Cardiac septum (tissue), 1 donor: ENCODE results near the gene WDFY4. TPM values are rescaled to one million over a fixed set of nuclear protein-coding genes. Genes with fewer than 3 reads are reported as not detected.

Experiments used
- DNase-seq: peaks from one replicate; pipeline ENCODE4 v3.0.0-alpha.2; 2020; ENCODE audit warnings: low spot score
- intact Hi-C: fragments of 100-400 bp; cut with DNase I; formaldehyde crosslinking; loops from one replicate; pipeline ENCODE4 v1.14.0; 2022
- total RNA-seq: library from RNA; stranded (reverse); fragmentation: NEBNext Ultra II Directional; extraction: Animal tissue kit (Norgen Biotek cat#: 25700); gene quantifications from one replicate; pipeline ENCODE4 v1.2.1, GENCODE V29; 2021
- donor health status: DM: no; HTN: no; CAD: no.

Gene WDFY4
- total RNA-seq, 1 donor from 2014 or later, result 1.5 TPM

DNA sequence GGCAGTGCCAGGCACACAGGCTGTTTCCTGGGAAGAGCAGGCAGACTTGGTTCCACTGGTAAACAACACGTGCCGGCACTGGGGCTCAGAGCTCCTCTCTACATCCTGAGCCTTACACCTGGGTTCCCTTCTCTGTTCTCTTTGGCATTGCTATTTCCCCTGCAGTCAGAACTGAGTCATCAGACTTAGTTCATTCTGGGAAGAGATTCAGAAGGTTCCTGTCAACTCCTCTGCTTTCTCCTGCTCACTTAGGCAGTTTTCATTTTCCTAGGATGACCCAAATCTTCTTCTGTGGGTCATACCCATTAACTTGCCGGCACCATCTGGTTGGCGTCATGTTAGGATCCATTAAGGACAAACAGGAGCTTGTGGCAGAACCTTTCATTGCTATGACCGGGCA lies 288.4 kb downstream of the WDFY4 start:
- no peak for DNase-seq
- intact Hi-C loops, result no loop called here

DNA sequence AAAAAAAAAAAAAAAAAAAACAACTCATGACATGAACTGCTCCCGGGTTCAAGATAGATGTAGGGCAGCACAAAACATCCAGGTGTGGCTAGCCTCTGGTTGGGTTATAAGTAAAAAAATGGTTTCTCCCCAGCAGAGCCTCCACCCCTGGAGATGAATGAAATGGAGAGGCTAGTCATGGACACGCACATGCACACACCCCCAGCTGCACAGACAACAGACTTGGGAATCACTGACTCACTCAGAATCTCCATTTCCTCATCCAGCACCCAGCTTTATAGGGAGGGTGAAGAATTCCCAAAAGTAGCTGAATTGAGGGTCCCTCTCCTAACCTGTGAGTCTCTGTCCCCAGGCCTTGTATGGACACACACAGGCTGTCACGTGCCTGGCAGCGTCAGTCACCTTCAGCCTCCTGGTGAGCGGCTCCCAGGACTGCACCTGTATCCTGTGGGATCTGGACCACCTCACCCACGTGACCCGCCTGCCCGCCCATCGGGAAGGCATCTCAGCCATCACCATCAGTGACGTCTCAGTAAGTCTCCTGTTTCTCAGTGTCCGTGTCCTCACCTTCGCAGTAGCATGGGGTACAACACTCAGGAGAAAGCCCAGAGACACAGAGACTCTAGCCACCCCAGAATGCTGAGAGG lies 290.0 kb downstream of the WDFY4 start:
- DNase-seq, result no peak
- intact Hi-C loops, result loop anchor here (5.0 kb wide), 1 partner anchor 317 kb away; no protein-coding TSS in a partner anchor

DNA sequence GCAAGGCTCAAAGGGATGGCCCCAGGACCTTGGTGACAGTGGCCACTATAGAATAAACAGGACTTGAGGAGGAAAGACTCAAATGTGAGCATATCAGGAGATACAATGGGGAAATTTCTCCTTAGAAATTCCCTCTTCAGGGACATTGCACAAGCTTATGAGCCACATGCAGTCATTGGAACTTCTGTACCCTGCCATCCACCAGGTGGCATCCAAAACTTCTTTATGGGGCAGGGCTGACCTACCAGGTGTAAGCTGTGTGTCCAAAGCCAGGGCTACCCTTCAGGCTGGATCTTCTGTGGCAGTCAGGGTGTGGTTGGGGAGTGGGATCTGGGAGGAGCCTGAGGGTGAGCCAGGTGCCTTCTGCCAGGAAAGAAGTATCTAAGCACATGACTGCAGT lies 291.5 kb downstream of the WDFY4 start:
- intact Hi-C loops, result loop anchor here (5.0 kb wide), 1 partner anchor 319 kb away; no protein-coding TSS in a partner anchor
- no peak for DNase-seq

DNA sequence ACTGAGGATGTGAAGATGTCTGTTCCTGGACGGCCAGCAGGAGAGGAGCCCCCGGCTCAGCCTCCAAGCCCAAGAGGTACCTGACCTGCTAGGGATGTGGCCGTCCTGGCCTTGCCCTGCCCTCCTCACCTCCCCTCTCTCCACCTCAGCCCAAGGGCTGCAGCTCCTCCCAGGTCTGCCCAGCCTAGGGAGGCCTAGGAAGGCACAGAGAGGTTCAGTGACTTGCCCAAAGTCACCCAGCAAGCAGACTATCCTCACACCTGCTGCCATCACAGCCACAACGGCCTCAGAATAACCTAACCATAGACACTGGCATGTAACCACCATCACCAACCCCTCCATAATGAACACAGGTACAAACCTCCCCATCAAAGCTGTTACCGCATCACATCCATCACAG lies 293.6 kb downstream of the WDFY4 start:
- intact Hi-C loops, result loop anchor here (5.0 kb wide), 1 partner anchor 321 kb away; no protein-coding TSS in a partner anchor
- no peak for DNase-seq

DNA sequence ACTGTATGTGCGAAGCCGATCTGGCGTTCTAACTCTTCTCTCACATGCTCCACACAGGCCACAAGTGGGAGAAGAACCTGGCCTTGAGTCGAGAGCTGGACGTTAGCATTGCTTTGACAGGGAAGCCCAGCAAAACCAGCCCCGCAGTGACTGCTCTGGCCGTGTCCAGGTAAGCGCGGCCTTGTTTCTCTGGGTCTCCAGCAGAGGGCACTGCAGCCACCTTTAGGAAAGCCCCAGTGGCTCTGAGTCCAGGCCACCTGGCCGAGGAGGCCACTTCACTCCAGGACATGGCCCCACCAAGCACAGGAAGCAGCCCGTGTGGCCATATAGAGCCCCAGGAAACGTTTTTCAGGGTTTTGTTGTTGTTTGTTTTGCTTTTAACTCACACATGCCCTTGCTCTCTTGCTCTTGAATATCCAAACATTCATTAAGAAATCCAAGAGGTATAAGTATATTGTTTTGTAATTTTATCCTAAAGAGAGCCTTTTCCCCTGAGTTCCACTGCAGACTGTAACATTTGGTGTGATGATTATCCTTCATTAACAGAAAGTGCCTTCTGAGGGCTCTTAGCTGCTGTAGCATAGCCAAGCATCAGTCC lies 296.7 kb downstream of the WDFY4 start:
- DNase-seq, result peak; percentile 83
- intact Hi-C loops, result loop anchor here (2.0 to 5.0 kb wide), 2 partner anchors 179 to 536 kb away; no protein-coding TSS in a partner anchor

DNA sequence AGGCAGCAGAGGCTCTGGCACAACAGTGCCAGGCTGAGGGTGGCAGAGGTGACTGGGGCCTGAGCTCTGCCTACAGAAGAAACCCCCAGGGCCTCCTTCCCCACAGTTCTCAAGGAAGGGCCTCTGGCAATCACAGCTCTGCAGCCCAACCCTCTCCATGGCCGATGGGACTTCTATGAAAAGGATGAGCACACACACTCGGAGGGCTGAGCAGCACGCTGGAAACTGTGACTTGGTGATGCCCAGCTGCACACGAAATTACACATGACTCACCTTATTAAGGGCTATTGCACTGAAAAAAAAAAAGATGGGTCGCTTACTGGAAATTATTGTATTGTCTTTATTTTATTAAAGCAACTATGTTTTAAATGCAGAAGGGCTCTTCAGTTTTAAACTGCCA lies 297.9 kb downstream of the WDFY4 start:
- intact Hi-C loops, result loop anchor here (5.0 kb wide), 1 partner anchor 535 kb away; no protein-coding TSS in a partner anchor
- DNase-seq, result no peak

DNA sequence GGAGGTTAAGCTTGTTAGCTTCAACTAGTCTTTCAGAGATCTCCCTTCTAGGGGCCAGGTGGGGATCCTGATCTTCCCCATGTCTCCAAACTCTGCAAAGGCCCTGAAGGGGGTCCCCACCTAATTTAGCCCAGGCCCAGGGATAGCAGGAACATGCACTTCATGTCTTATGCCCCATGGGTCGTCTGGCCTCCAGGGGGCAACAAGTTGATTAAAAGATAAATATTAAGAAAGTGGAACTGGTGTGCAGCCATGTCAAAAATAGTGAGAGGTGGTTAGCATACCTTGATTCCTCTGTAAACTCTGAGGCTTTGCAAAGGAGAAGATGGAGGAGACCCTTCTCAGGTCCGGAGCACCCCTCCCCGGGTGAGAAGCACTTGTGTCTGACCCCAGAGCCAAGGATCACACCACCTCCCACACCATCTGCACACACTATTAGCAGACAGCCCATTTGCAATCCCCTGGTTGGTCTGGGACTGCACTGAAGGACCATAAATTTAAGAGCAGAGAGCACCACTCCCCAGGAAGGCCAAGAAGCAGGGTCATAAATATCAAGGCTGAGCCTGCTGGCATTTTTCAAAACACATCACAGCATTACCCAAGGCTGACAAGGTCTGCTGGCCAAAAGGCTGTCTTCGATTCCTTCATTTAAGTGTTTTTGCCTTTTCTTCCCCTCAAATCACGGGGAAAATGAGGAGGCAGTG lies 299.1 kb downstream of the WDFY4 start:
- intact Hi-C loops, result loop anchor here (5.0 kb wide), 1 partner anchor 534 kb away; no protein-coding TSS in a partner anchor
- DNase-seq, result no peak

DNA sequence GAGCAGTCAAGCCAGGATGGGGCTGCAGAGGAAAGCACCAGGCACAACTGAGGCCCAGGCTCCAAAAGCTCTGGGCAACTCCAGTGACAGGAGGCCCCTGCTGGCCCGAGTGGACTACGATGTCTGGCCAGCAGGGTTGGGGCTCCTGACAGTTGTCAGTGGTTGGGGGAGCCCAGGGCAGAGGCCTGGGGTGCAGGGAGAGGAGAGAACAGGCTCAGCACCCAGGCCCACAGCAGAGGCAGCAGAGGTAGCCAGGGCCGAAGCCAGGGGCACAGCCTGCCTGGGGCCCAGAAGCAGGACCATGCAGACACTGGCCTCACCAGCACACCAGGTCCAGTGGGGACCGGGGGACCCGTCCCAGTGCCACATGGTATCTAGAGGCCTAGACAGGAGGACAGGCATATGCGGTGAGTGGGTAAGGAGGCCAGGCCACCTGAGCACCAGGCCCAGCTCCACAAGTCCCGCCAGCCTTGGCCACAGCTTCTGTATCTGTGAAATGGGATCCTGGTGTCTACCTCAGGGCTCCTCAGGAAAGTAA lies 301.0 kb downstream of the WDFY4 start:
- intact Hi-C loops, result no loop called here
- no peak for DNase-seq

DNA sequence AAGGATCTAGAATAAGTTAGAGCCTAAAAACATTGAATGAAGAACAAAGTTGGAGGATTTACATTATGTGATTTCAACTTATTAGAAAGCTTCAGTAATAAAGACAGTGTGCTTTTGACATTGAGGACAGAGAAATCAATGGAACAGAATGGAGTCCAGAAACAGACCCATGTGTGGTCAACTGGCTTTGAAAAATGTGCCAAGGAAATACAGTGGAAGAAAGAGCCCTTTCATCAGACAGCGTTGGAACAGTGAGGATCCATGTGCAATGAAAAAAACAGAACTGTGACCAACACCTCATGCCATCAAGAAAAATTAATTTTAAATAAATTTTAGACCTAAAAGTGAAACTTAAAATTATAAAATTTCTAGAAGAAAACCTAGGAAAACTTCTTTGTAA lies 305.6 kb downstream of the WDFY4 start:
- no peak for DNase-seq
- intact Hi-C loops, result no loop called here

DNA sequence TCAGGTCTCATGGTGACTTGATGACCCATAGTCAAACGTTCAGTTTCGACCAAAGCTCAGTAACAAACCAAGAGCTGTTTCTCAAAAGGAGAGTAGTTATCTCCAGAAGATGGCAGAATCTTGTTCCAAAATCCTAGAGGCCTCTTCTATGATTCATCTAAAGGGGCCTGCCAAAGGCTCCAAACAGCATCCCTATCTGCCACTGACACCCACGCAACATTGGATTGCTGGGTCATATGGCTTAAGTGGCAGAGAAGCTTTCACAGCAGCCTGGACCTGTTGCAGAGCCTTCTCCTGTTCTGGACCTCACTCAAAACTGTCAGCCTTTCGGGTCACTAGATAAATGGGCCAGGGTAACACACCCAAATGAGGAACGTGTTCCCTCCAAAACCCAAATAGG lies 309.0 kb downstream of the WDFY4 start:
- DNase-seq, result no peak
- intact Hi-C loops, result no loop called here

DNA sequence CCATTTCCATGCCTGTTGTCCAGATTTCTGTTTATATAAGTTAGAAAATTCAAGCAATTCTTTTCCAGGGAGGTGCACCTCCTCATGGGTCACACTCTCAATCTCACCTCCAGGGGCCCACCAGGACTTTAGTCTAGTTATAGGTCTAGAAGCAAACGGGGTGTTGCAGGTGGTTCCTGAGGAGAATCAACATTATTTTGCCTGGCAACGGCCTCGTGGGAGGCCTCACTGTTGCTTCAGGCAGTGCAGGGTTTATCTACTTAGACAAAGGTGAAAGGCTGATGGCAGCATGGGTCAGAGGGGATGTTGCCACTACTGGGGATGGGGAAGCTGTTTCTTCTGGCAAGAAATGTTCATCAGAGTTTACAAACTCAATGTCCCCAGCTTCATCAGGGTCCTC lies 311.7 kb downstream of the WDFY4 start:
- intact Hi-C loops, result no loop called here
- DNase-seq, result no peak

DNA sequence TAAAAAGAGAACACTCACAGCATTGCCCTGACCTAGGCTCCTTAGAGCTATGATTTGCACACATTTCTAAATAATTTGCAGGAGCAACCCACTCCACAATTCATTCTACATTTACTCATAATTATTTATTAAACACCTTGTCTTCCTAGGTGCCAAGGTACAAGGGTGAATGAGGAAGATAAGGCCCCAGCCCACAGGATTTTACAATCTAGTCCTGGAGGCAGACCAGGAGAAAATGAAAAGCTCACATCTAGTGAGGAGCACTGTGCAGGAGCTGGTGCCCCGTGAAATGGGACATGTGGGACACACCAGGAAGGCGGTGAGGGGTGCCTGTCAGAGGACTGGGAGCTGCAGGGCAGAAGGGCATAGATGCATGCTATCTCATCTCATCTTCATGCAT lies 314.7 kb downstream of the WDFY4 start:
- intact Hi-C loops, result no loop called here
- DNase-seq, result no peak

DNA sequence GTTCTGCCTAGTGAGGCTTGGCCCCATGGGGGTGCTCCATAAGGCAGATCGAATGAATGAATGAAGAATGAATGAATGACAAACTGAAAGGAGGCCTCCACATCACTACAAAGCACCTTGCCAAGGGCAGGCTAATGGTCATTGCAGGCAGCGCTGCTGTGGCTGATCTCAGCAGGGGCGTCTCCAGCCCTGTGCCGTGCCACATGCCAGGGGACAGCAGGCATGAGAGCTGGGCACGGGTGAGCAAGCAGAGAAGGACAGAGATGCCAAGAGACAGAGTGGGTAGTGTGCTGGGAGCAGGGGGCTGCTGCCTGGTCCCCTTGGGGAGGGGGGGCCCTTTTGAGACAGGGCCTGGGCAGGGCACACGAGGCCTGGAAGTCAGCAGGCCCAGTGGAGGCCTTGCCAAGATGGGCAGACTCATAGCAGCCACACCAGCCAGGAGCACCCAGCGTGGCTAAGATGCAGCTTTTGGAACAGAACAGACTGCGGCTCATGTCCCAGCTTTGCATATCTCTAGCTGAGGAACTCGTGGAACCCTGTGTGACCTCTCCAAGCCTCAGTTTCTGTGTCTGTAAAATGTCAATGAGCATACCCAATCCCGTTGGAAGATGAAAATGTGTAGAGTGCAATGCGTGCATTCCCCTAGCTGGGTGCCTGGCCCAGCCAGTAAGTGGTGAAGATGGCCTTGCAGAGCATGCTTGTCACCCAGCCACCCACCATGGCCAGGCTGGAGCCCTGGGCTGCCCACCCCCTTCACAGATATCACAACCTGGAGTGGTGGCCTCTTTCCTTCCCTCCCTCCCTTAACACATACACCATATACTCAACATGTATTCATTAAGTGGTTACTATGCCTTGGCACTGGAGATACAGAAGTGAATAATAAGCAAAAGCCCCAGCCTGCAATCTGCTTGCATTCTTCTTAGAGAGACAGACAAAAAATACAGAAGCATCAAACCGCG lies 316.0 kb downstream of the WDFY4 start:
- no peak for DNase-seq
- intact Hi-C loops, result no loop called here

DNA sequence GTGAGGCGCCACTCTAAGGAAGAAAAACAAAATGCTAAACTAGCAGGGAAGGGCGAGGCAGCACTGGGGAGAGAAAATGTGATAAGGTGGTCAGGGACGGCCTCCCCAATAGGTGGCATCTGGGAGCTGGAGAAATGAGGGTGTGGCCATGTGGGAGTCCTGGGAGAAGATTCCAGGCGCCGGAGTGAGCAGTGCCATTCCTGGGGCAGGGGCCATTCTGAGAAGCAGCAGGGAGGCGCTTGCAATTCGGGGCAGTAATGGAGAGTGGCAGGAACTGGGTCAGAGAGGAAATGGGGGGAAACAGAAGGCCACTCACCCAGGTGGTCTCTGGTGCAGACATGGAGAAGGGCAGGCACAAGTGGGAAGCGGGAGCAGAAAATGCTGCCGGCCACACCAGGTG lies 316.7 kb downstream of the WDFY4 start:
- intact Hi-C loops, result no loop called here
- DNase-seq, result no peak

DNA sequence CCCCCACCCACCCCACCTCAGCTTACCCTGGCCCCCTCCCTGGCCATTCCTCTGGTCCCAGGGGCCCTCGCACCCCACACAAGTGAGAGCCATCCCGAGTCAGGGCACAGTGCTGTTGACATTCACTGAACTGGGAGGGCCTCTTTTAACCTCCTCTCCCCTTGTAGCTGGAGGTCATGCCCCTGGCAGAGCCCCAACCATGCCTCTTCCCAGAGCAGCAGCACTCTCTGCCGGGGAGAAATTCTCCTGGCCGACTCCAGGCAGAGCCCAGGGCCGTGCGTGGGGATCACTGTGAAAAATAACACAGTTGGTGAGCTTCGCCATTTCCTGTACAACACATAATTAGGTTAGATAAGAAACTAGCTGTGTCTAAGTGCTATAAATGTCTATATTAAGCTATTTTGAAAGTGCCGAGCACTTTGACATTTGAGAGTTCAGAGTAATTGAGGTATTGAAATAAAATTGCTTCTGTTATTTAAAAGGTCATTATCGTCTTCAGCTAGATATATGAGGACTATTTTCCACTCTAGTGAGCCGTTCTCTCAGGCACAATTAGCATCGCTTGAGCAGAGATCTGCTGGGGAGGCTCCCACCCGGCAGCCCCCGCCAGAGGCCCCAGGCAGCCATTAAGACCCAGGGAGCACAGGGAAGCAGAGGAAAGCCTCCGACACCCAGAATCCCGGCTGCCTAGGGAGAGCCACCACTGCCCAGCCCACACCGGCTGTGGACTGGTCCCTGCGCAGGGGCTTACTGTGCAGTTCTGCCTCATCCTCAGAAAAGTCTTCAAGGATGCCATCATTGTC lies 317.4 kb downstream of the WDFY4 start:
- no peak for DNase-seq
- intact Hi-C loops, result no loop called here

DNA sequence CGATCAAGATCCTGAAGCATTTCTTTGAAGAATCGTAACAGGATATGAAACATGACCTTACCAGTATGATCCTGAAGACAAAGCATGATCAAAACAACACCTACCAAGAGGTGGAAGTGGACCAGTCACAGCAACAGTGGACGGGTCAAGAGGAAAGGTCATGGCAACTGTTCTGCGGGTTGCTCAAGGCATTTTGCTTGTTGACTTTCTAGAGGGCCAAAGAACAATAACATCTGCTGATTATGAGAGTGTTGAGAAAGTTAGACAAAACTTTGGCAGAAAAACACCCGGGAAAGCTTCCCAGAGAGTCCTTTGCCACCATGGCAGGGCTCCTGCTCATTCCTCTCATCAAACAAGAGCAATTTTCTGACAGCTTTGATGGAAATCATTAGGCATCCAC lies 320.6 kb downstream of the WDFY4 start:
- no peak for DNase-seq
- intact Hi-C loops, result loop anchor here (5.0 kb wide), 1 partner anchor 107 kb away; no protein-coding TSS in a partner anchor

DNA sequence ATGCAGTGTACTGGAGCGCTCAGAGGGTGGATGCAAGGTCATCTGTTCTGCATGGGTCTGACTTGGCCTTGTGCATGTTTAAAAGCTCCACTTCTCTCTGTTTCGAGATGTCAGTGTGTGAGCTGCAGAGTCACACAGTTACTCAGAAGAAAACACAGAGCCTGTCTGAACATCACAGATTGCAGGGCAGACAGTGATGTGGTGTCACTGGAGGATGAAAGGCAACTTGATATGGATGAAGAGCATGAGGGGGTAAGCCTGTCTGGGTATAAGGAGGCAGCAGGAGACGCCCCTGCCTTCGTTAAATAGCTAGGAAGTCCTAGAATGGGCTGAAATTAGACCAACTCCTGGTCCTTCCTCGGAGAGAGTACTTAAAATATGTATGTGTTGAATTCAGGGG lies 322.5 kb downstream of the WDFY4 start:
- no peak for DNase-seq
- intact Hi-C loops, result loop anchor here (5.0 kb wide), 1 partner anchor 105 kb away; no protein-coding TSS in a partner anchor

DNA sequence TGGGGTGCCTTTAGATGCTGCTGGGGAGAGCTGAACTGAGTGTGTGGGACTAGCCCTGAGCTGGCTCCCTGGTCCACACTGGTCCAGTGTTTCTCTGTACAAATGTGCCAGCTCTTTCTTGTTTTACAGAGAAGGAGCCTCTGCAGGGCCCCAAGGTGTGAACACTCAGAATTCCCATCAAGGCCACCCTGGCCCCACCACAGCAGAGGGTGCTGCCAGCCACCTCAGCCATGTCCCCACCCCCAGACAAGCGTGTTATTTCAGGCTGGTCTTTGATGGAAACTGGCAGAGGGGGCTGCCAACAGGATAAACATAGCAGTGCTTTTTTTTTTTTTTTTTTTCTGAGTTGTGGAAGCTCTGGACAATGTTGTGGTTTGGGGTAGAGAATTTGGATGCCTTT lies 323.4 kb downstream of the WDFY4 start:
- no peak for DNase-seq
- intact Hi-C loops, result loop anchor here (5.0 kb wide), 1 partner anchor 104 kb away; no protein-coding TSS in a partner anchor
